Neural progenitor cell (in vitro differentiated cells): ENCODE results near the gene PLA2G12B.

ENCODE experiments used
- EZH2phosphoT487 ChIP-seq: fragments of 200-600 bp; sonication (generic); IDR thresholded peaks from 2 replicates; pipeline ENCODE4 v1.6.1; 2017; ENCODE audit warnings: antibody characterized with exemption
- TF ChIP-seq, protein P1 (sequence below): fragments of 200-600 bp; sonication (generic); IDR thresholded peaks from 2 replicates; pipeline ENCODE4 v1.5.1; 2017; ENCODE audit warnings: antibody characterized with exemption, mild to moderate bottlenecking

DNA sequence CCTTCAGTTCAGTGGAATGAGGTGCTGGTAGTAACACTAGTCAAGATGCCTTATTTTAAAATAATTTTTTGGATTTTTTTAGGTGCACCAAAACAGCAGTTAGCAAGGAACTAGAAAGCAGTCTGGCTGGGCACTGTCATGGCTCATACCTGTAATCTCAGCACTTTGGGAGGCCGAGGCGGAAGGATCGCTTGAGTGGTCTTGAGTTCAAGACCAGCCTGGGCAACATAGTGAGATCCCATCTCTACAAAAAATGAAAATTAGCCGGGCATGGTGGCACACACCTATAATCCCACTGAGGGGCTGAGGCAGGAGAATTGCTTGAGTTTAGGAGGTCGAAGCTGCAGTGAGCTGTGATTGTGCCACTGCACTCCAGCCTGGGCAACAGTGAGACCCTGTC lies 25.8 kb downstream of the PLA2G12B start:
- TF ChIP-seq, protein P1, sequence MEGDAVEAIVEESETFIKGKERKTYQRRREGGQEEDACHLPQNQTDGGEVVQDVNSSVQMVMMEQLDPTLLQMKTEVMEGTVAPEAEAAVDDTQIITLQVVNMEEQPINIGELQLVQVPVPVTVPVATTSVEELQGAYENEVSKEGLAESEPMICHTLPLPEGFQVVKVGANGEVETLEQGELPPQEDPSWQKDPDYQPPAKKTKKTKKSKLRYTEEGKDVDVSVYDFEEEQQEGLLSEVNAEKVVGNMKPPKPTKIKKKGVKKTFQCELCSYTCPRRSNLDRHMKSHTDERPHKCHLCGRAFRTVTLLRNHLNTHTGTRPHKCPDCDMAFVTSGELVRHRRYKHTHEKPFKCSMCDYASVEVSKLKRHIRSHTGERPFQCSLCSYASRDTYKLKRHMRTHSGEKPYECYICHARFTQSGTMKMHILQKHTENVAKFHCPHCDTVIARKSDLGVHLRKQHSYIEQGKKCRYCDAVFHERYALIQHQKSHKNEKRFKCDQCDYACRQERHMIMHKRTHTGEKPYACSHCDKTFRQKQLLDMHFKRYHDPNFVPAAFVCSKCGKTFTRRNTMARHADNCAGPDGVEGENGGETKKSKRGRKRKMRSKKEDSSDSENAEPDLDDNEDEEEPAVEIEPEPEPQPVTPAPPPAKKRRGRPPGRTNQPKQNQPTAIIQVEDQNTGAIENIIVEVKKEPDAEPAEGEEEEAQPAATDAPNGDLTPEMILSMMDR: no peak
- no peak for TF ChIP-seq EZH2phosphoT487
